Prostate gland (tissue), 2 donors: ENCODE results near the gene NCAN. TPM values are rescaled to one million over a fixed set of nuclear protein-coding genes. Genes with fewer than 3 reads are reported as not detected.

ENCODE experiments used
- DNase-seq: peaks from one replicate; pipeline ENCODE4 v3.0.0-alpha.2; 2019; ENCODE audit warnings: low spot score
- H3K27ac ChIP-seq, 2 donors: fragments of 200-600 bp; sonication (generic); 2 replicates each; pipeline ENCODE4 v1.5.1; 2017 to 2019
- H3K27me3 ChIP-seq: fragments of 200-600 bp; sonication (generic); replicated peaks from 2 replicates; pipeline ENCODE4 v1.5.1; 2019; ENCODE audit not compliant: insufficient read depth
- H3K36me3 ChIP-seq, 2 donors: fragments of 200-600 bp; sonication (generic); 1 replicate in 1 of 2; 2 replicates in 1 of 2; pipeline versions ENCODE4 v1.5.1 to v1.8.1; 2017 to 2019
- H3K4me1 ChIP-seq: fragments of 200-600 bp; sonication (generic); replicated peaks from 2 replicates; pipeline ENCODE4 v1.5.1; 2019
- H3K4me3 ChIP-seq, 2 donors: fragments of 200-600 bp; sonication (generic); 2 replicates each; pipeline ENCODE4 v1.5.1; 2017 to 2019
- H3K9me3 ChIP-seq: fragments of 200-600 bp; sonication (generic); 2 replicates; pipeline ENCODE4 v1.5.1; 2017
- POLR2A ChIP-seq: fragments of 450-650 bp; IDR thresholded peaks from one replicate; pipeline ENCODE4 v1.6.1; 2016; ENCODE audit warnings: antibody characterized with exemption, mild to moderate bottlenecking
- POLR2AphosphoS5 ChIP-seq: sonication (generic); formaldehyde crosslinking; IDR thresholded peaks from one replicate; pipeline ENCODE4 v1.6.1; 2017; ENCODE audit warnings: antibody characterized with exemption
- WGBS: methylation state at CpG from one replicate; pipeline ENCODE4 v1.1.5; 2018; 5-methylcytosine and 5-hydroxymethylcytosine counted together
- intact Hi-C: fragments of 100-400 bp; cut with DNase I; formaldehyde crosslinking; loops from one replicate; pipeline ENCODE4 v1.14.2; 2022
- total RNA-seq, 2 donors: library from RNA; depleted of rRNA; stranded (reverse); fragments of >200 nt; gene quantifications; one replicate each; pipeline ENCODE4 v1.1.0, GENCODE V29; 2016
- TF ChIP-seq, protein P1 (sequence below), 4 experiments: fragments of 200-600 bp in 2 of 4; fragments of 450-650 bp in 2 of 4; sonication (generic) in 2 of 4; IDR thresholded peaks; 1 replicate in 3 of 4; 2 replicates in 1 of 4; pipeline ENCODE4 v1.5.1; 2016 to 2019; ENCODE audit warnings: antibody characterized with exemption in 4 of 4, mild to moderate bottlenecking in 2 of 4, moderate library complexity in 2 of 4

Gene NCAN
- total RNA-seq, 2 donors from 2014 or later: 1.2 TPM; not detected in 1

DNA sequence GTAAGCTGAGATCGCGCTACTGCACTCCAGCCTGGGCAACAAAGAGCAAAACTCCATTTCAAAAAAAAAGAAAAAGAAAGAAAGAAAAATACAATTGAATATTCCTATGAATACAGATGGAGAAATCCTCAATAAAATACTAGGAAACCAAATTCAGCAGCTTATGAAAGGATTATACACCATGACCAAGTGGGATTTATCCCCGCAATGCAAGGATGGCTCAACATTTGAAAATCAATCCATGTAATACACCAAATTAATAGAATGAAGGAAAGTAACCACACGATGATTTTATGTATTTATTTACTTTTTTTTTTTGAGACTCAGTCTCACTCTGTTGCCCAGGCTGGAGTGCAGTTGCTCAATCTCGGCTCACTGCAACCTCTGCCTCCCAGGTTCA is 80.8 kb downstream of the NCAN start:
- H3K36me3 ChIP-seq: no peaks in the 10 kb centered on the region
- 98% methylated on average over 5 of the region's 5 CpGs for WGBS

DNA sequence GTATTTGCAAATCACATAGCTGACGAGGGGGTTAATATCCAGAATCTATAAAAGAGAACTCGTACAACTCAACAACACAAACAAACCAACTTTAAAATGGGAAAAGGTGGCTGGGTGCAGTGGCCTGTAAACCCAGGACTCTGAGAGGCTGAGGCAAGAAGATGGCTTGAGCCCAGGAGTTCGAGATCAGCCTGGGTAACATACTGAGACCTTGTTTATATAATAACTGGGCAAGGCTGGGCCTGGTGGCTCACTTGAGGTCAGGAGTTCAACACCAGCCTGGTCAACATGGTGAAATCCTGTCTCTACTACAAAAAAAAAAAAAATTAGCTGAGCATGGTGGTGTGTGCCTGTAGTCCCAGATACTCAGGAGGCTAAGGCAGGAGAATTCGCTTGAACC is 83.2 kb downstream of the NCAN start:
- Histone ChIP-seq H3K27me3 (no peaks in the 10 kb centered on the region), H3K4me3 (no peak overlapping the region), H3K4me1 (no peaks in the 10 kb centered on the region), H3K27ac (no peak overlapping the region), H3K9me3 (no peaks in the 10 kb centered on the region), H3K36me3 (no peaks in the 10 kb centered on the region)
- no peak for TF ChIP-seq POLR2AphosphoS5
- TF ChIP-seq, protein P1, sequence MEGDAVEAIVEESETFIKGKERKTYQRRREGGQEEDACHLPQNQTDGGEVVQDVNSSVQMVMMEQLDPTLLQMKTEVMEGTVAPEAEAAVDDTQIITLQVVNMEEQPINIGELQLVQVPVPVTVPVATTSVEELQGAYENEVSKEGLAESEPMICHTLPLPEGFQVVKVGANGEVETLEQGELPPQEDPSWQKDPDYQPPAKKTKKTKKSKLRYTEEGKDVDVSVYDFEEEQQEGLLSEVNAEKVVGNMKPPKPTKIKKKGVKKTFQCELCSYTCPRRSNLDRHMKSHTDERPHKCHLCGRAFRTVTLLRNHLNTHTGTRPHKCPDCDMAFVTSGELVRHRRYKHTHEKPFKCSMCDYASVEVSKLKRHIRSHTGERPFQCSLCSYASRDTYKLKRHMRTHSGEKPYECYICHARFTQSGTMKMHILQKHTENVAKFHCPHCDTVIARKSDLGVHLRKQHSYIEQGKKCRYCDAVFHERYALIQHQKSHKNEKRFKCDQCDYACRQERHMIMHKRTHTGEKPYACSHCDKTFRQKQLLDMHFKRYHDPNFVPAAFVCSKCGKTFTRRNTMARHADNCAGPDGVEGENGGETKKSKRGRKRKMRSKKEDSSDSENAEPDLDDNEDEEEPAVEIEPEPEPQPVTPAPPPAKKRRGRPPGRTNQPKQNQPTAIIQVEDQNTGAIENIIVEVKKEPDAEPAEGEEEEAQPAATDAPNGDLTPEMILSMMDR (IDR thresholded peaks at IDR 0.05): no peak
- no peak for TF ChIP-seq POLR2A
- intact Hi-C loops: no loop called here
- DNase-seq: no peak
- WGBS: 79% methylated on average over 4 of the region's 4 CpGs

More for the DNA sequence above, 80.8 kb downstream of the NCAN start:
- Histone ChIP-seq H3K9me3 (no peaks in the 10 kb centered on the region), H3K4me3 (no peak overlapping the region), H3K4me1 (no peaks in the 10 kb centered on the region), H3K27ac (no peak overlapping the region), H3K27me3 (no peaks in the 10 kb centered on the region)
- TF ChIP-seq, protein P1 (IDR thresholded peaks at IDR 0.05): no peak
- intact Hi-C loops: no loop called here
- DNase-seq: no peak

- no peak overlapping the region for H3K4me3 ChIP-seq
- peaks cover 3 to 14% of the 10 kb centered on the region in 2 donors for H3K36me3 ChIP-seq
- intact Hi-C loops: no loop called here
- no peaks in the 10 kb centered on the region for H3K27me3 ChIP-seq
- no peak for TF ChIP-seq POLR2A
- TF ChIP-seq POLR2AphosphoS5: no peak
- TF ChIP-seq, protein P1 (IDR thresholded peaks at IDR 0.05): no peak
- H3K27ac ChIP-seq: no peak overlapping the region
- H3K4me1 ChIP-seq: no peaks in the 10 kb centered on the region
- no peak for DNase-seq
- H3K9me3 ChIP-seq: no peaks in the 10 kb centered on the region
- WGBS: 92% methylated on average over 19 of the region's 19 CpGs
Observed at GRCh38 chr19:19296953-19297689, 85.4 kb downstream of the NCAN start.

- TF ChIP-seq, protein P1 (IDR thresholded peaks at IDR 0.05): no peak
- TF ChIP-seq POLR2AphosphoS5 (no peak), POLR2A (no peak)
- intact Hi-C loops: no loop called here
Observed at GRCh38 chr19:19297759-19298158, 86.0 kb downstream of the NCAN start.

GRCh38 chr19:19300613-19301012 is 88.9 kb downstream of the NCAN start:
- Histone ChIP-seq H3K4me3 (no peak overlapping the region), H3K27me3 (no peaks in the 10 kb centered on the region), H3K36me3 (peaks cover 3 to 25% of the 10 kb centered on the region in 2 donors), H3K27ac (no peak overlapping the region), H3K4me1 (no peaks in the 10 kb centered on the region), H3K9me3 (no peaks in the 10 kb centered on the region)
- no peak for TF ChIP-seq POLR2A
- TF ChIP-seq, protein P1 (IDR thresholded peaks at IDR 0.05): no peak
- TF ChIP-seq POLR2AphosphoS5: no peak
- intact Hi-C loops: no loop called here
- no peak for DNase-seq
- WGBS: 98% methylated on average over 12 of the region's 12 CpGs

More at GRCh38 chr19:19297759-19298158, 86.0 kb downstream of the NCAN start:
- no peak for DNase-seq
- H3K9me3 ChIP-seq: no peaks in the 10 kb centered on the region
- H3K36me3 ChIP-seq: peaks cover 3 to 21% of the 10 kb centered on the region in 2 donors
- no peak overlapping the region for H3K27ac ChIP-seq
- H3K4me3 ChIP-seq: no peak overlapping the region
- WGBS: 49% methylated on average over 9 of the region's 9 CpGs
- H3K4me1 ChIP-seq: no peaks in the 10 kb centered on the region
- H3K27me3 ChIP-seq: no peaks in the 10 kb centered on the region
